Measurements from ENCODE around the gene GAS7. TPM values are rescaled to one million over a fixed set of nuclear protein-coding genes. Genes with fewer than 3 reads are reported as not detected.
A peak's percentile ranks its signal among the peaks of the same experiment; 100 is the strongest.

The GAS7 gene
- total and polyA plus RNA-seq, 2 of the 13 experiments (the other 11 are each of a cell fraction or from before 2014, with no cell fraction given) = 1.0 to 5.2 TPM

- BruUV-seq (replicated peaks) = no TSS peak
- H3K27me3 ChIP-seq (ENCODE audit: control insufficient read depth in 1 of 2, insufficient read depth in 2 of 2, low read length in 2 of 2) = peaks cover 0 to 18% of the 10 kb centered on the region in 2 experiments; a peak in 3 of 5 replicates
- TF ChIP-seq RAD21 (CRISPR knock-in tag; IDR thresholded peaks at IDR 0.05) (no peak), ZBTB2 (CRISPR knock-in tag; IDR thresholded peaks at IDR 0.05; ENCODE audit: low read depth) (no peak), KLF6 (CRISPR knock-in tag; IDR thresholded peaks at IDR 0.05) (no peak), ZBTB7A (CRISPR knock-in tag; IDR thresholded peaks at IDR 0.05) (no peak), HDAC6 (IDR thresholded peaks at IDR 0.05; ENCODE audit: low read depth, low read length) (no peak), ISX (CRISPR knock-in tag; conservative IDR thresholded peaks at IDR 0.05) (no peak), ZNF329 (CRISPR knock-in tag; IDR thresholded peaks at IDR 0.05; ENCODE audit: low read depth) (no peak), FOXM1 (CRISPR knock-in tag; IDR thresholded peaks at IDR 0.05) (no peak), KDM5A (IDR thresholded peaks at IDR 0.05; ENCODE audit: borderline replicate concordance, low read length) (no peak), ZNF33A (CRISPR knock-in tag; IDR thresholded peaks at IDR 0.05; ENCODE audit: borderline replicate concordance) (no peak), SMAD9 (CRISPR knock-in tag; IDR thresholded peaks at IDR 0.05) (no peak), ZNF839 (CRISPR knock-in tag; IDR thresholded peaks at IDR 0.05; ENCODE audit: borderline replicate concordance) (no peak), ARNTL (CRISPR knock-in tag; IDR thresholded peaks at IDR 0.05) (no peak)
- TF ChIP-seq, protein P1, sequence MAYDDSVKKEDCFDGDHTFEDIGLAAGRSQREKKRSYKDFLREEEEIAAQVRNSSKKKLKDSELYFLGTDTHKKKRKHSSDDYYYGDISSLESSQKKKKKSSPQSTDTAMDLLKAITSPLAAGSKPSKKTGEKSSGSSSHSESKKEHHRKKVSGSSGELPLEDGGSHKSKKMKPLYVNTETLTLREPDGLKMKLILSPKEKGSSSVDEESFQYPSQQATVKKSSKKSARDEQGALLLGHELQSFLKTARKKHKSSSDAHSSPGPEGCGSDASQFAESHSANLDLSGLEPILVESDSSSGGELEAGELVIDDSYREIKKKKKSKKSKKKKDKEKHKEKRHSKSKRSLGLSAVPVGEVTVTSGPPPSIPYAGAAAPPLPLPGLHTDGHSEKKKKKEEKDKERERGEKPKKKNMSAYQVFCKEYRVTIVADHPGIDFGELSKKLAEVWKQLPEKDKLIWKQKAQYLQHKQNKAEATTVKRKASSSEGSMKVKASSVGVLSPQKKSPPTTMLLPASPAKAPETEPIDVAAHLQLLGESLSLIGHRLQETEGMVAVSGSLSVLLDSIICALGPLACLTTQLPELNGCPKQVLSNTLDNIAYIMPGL (CRISPR knock-in tag; IDR thresholded peaks at IDR 0.05; ENCODE audit: borderline replicate concordance in 1 of 2, low read depth in 1 of 2) = no peak
Observed at GRCh38 chr17:10117581-10118001, 80.8 kb downstream of the GAS7 start.

More at GRCh38 chr17:10117581-10118001, 80.8 kb downstream of the GAS7 start:
- in situ Hi-C loops (cut with HindIII; ENCODE audit: extremely low pct_ligation_motif_present, low pct_unique_long_range_greater_than_20kb) = loop anchor here (25.0 kb wide), 1 partner anchor 95 kb away; no protein-coding TSS in a partner anchor
- no peak for ATAC-seq
- no peak overlapping the region for H3K27ac ChIP-seq (ENCODE audit: extremely low read length, insufficient read depth, low read length)
- DNase-seq (ENCODE audit: low spot score) = peak; percentile 9
- H3K36me3 ChIP-seq (replicated peaks in 1 of 2; ENCODE audit: control insufficient read depth in 1 of 2, insufficient read depth in 2 of 2, low read length in 2 of 2) = no peaks in the 10 kb centered on the region
- 36% methylated on average over 7 of the region's 7 CpGs for WGBS (ENCODE audit: low lambda C conversion rate)
- H3K4me3 ChIP-seq (replicated peaks in 1 of 3; ENCODE audit: insufficient read depth in 1 of 3, low read depth in 2 of 3, low read length in 3 of 3) = no peak overlapping the region
- H3K9ac ChIP-seq (ENCODE audit: insufficient read depth, low read depth, low read length) = no peak overlapping the region
- FAIRE-seq = no peak
- CTCF ChIA-PET (ENCODE audit: low intra/inter-chr PET ratio, low total read pairs) = no interaction called here
- H4K20me1 ChIP-seq (ENCODE audit: insufficient read depth, low read length) = no peaks in the 10 kb centered on the region
- no peak overlapping the region for H3K4me2 ChIP-seq (ENCODE audit: low read depth, low read length)
- no peak overlapping the region for H2AFZ ChIP-seq (ENCODE audit: low read length)
- POLR2A ChIA-PET = no interaction called here
- no peaks in the 10 kb centered on the region for H3K9me3 ChIP-seq (ENCODE audit: low read length)
- no peaks in the 10 kb centered on the region for H3K4me1 ChIP-seq (ENCODE audit: insufficient read depth, low read length)
- intact Hi-C loops (cut with micrococcal nuclease; ENCODE audit: unreplicated experiment) = no loop called here
- H3K79me2 ChIP-seq (ENCODE audit: insufficient read depth, low read length) = no peaks in the 10 kb centered on the region
